D341Med (cell line): ENCODE measurements around the gene LTA.

Experiments
- DNase-seq: peaks from one replicate; pipeline ENCODE4 v3.0.0; 2012; ENCODE audit warnings: low spot score

LTA gene, protein sequence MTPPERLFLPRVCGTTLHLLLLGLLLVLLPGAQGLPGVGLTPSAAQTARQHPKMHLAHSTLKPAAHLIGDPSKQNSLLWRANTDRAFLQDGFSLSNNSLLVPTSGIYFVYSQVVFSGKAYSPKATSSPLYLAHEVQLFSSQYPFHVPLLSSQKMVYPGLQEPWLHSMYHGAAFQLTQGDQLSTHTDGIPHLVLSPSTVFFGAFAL

DNA sequence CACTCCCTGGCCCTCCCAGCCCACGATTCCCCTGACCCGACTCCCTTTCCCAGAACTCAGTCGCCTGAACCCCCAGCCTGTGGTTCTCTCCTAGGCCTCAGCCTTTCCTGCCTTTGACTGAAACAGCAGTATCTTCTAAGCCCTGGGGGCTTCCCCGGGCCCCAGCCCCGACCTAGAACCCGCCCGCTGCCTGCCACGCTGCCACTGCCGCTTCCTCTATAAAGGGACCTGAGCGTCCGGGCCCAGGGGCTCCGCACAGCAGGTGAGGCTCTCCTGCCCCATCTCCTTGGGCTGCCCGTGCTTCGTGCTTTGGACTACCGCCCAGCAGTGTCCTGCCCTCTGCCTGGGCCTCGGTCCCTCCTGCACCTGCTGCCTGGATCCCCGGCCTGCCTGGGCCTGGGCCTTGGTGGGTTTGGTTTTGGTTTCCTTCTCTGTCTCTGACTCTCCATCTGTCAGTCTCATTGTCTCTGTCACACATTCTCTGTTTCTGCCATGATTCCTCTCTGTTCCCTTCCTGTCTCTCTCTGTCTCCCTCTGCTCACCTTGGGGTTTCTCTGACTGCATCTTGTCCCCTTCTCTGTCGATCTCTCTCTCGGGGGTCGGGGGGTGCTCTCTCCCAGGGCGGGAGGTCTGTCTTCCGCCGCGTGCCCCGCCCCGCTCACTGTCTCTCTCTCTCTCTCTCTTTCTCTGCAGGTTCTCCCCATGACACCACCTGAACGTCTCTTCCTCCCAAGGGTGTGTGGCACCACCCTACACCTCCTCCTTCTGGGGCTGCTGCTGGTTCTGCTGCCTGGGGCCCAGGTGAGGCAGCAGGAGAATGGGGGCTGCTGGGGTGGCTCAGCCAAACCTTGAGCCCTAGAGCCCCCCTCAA is at the start of gene LTA:
Gene LTA (plus strand): TSS at position 249 of the 871 bp plus-strand sequence. CDS start 454 bp downstream, at position 703.
- DNase-seq: no peak

DNA sequence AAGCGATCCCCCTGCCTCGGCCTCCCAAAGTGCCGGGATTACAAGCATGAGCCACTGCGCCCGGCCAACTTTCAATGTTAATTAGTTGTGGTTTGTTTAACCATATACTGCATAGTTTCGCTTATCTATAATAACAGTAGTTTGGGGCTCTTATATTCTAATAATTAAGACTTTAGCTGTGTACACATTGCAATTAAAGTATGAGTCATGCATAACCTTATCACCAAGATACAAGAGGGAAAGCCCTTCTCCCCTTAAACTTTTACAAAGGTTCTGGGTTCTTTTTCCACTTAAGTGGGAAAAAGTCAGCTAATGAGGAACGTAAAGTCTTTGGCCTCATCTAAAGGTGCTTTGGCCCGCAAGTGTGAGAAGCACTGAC is 46.5 kb upstream of the LTA start:
- no peak for DNase-seq

DNA sequence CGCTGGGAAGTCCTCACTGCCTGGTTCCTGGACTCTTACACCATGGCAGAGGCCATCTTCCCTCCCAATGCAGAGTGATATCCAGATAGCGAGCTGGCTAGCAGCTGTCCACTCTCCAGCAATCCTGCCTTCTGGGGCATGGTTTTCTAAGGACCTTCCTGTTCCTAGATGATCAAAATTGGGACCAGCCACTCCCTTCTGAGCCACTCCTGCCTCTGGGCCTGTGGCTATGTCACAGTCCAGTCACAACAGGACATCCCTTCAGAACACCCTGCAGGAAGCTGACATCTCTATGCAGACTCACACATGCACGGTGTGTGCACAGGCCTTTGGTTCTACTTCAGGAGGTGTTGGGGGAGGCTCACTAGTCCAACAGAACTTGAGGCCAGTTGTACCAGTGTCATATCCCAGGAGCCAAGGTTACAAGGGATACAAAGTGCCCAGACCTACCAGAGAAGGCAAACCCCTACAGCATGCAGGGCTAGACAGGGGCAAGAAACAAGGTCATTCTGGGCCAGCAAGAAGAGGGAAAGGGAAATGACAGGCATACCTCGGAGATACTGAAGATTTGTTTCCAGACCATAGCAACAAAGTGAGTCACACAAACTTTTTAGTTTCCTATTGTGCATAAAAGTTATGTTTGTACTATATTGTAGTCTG is 46.0 kb upstream of the LTA start:
- no peak for DNase-seq

DNA sequence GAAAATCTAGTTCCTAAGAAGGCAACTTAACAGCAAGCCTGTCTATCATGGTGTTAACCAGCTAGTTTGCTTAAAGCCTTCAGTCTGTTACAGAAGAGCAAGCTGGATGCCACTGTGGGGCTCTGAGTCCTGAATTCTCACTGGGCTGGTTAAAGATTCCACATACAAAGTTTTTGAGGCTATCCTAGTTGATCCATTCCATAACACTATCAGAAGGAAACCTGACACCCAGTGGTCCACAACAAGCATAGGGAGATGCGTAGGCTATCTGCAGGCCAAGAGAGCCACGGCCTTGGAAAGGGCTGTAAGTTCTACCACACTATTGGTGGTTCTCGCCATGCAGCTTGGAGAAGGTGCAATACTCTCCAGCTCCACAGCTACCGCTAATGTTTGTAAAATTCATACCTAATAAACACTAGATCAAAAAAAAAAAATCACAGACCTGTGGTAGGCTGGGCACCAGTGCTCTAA is 43.7 kb upstream of the LTA start:
- no peak for DNase-seq

DNA sequence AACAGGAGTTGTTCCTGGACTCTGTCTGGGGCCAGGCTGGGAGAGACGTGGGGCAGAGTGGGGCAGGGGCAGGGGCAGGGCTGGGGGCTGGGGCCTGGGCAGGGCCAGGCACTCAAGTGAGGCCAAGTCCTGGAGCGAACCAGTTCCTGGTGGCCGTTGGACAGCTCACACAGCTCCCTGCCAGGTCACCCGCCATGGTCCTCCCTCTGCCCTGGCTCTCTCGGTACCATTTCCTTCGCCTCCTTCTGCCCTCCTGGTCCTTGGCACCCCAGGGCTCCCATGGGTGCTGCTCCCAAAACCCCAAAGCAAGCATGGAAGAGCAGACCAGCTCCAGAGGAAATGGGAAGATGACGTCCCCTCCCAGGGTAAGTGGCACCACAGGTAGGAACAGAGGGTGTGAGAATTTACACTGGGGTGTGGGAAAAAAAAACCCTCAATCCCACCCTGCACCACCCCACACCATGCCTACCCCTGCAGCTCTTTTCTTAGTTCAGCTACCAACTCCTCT is 43.2 kb upstream of the LTA start, which contains the start of gene MCCD1:
Gene MCCD1 (plus strand): TSS at position 142 of the 508 bp plus-strand sequence. CDS start 53 bp downstream, at position 195.
- no peak for DNase-seq

DNA sequence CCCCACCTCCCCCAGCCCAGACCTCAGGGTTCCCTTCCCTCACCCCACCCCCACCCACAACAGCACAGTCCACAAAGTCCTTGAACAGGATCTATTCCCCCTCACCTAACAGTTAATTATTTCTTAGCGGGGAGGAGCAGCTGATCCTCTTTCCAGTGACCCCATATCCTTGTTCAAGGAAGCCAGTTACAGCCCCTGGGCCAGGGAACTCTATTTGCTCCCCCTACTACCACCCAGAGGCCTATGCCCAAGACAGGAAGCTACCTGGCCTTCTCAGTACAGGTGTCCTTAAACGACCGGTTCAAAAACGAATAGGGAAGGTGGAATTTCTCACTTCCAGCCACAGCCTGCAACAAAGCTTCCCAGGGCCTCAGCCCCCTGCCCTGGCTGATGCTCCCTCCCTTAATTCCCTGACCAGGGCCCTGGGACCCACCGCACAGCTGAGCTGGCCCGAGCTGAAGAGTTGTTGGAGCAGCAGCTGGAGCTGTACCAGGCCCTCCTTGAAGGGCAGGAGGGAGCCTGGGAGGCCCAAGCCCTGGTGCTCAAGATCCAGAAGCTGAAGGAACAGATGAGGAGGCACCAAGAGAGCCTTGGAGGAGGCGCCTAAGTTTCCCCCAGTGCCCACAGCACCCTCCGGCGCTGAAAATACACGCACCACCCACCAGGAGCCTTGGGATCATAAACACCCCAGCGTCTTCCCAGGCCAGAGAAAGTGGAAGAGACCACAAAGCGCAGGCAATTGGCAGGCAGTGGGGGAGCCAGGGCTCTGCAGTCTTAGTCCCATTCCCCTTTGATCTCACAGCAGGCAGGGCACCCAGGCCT is 42.5 kb upstream of the LTA start:
- DNase-seq: no peak

DNA sequence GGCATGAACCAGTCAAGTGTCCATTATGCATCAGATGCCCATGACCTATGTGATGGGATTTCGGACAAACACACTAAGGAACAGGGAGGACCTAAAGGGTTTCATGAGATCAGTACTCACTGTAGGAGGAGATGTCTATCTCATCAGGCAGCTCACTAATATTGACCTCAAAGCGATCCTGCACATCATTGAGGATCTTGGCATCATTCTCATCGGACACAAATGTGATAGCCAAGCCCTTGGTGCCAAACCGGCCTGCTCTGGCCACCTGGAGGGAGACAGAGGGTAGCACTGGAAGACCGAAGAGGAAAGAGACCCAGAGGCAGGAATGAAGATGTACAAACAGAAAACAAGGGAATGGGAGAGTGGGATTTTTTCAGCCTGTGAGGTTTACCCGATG is 41.4 kb upstream of the LTA start:
- DNase-seq: no peak

DNA sequence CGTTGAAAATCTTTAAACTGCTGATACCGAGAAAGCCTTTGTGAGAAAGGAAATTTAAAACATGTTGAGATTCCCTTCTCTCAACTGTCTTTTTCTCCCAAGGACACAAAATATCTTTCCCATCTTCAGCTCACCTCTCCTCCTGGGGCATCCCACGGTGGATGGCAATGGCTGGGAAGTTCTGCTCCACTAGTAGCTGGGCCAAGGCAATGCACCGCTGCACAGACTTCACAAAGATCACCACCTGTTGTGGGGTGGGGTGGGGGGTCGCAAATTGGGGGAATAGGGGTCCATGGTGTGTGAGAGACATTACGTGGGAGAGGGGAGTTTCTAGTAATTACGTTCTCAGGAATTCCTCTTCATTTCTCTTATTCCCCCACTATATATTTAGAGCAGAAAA is 40.9 kb upstream of the LTA start:
- no peak for DNase-seq

DNA sequence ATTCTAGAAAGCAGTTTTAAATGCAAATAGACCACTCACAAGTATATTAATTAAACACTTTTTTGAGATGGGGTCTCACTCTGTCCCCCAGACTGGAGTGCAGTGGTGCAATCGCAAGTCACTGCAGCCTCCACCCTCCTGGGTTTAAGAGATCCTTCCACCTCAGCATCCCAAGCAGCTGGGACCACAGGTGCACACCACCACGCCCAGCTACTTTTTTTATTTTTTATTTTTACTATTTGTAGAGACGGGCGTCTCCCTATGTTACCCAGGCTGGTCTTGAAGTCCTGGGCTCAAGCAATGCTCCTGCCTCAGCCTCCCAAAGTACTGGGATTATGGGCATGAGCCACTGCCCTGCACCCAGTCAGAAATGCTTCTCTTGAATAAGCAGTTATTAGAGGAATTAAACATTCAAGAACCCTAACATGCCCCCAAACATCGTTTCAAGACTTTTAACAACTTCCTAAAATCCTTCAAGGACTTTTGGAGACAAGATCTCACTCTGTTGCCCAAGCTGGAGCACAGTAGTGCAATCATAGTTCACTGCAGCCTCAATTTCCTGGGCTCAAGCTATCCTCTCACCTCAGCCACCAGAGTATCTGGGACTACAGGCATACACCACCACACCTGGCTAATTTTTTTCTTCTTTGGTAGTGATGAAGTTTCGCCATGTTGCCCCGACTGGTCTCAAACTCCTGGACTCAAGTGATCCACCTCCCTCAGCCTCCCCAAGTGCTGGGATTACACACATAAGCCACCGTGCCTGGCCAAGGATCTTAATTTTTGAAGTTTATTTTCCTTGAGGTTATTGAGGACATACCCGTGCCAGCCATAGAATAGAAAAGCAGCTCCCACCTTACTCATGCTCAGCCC is 40.1 kb upstream of the LTA start:
- DNase-seq: no peak

DNA sequence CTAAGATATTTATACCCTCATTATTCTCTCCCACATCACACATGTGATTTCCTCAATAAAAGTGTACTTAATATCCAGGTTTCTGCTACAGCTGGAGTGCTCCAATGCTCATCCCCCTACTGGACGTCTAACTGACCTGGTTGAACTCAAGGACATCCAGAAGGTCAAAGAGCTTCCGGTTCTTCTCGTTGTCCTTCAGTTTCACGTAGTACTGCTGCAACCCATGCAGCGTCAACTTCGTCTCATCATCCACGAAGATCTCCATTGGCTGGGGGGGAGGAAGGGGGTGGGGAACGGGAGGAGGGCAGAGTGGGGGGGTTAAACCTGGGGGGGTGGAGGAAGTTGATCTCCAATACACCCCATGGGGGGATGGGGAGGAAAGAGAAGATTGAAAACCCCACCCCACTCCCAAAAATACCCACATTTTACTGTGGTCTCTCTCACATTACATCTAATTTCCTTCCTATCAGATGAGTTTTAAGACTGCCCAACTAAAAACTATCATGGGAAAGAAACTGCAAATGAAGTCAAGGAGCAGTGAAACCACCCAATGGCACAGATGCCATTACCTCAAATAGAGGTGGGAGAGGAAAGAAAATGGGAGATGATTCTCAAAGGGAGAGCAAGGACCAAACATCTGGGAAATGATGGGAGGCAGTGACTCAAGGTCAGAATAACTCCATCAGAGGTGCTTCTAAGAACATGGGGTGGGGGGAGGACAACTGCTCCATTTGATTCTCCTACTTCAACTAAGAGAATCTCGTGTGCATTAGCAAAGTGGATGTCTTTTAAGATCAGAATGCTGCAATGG is 39.2 kb upstream of the LTA start:
- no peak for DNase-seq

DNA sequence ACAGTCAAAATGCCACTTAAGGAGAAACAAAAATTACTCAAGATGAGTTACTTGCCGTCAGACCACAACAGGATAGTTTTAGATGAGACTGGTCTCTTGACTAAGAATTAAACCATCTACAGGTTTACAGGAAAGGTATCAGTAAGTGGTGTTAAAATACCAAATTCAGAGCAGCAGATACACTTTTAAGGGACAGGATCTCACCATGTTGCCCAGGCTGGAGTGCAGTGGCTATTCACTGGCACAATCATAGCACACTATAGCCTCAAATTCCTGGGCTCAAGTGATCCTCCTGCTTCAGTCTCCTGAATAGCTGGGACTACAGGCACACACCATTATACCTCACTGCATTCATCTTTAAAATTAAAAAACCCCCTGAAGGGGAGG is 38.6 kb upstream of the LTA start:
- DNase-seq: no peak

DNA sequence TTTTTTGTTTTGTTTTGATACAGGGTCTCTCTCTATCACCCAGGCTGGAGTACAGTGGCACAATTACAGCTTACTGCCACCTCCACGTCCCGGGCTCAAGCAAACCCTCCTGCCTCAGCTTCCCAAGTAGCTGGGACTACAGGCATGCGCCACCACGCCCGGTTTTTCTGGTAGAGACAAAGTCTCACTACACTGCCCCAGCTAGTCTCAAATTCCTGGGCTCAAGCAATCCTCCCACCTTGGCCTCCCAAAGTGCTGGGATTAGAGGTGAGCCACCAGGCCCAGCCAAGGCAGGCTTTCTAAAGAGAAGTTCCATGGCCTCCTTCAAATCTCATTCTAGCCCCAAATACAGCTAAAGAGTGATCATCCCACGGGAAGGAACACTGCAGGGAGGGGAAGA is 38.1 kb upstream of the LTA start:
- no peak for DNase-seq

DNA sequence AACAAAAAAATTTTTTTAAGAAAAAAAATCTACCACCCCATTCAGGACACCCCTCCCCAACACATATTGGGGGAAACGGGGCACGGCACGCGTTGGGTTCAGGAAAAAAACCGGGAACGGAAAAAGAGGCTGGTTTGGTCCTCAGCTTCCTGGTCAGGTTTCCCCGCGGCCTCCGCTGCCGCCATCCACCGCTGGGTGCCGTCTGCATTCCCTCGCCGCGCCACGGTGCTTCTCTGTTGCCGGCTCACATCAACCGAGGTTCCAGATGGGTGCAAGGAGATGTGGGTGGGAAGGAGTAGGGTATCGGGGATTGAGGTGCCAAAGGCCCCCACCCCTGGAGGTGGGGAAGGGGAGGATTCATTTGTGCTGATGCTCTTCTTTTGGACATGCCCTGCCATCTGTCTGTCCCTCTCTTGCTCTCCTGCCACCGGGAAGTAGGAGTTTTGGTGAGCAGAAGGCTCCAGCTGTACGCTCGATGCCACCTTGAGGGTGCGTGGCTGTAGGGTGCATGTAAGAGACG is 37.5 kb upstream of the LTA start:
- DNase-seq: no peak

DNA sequence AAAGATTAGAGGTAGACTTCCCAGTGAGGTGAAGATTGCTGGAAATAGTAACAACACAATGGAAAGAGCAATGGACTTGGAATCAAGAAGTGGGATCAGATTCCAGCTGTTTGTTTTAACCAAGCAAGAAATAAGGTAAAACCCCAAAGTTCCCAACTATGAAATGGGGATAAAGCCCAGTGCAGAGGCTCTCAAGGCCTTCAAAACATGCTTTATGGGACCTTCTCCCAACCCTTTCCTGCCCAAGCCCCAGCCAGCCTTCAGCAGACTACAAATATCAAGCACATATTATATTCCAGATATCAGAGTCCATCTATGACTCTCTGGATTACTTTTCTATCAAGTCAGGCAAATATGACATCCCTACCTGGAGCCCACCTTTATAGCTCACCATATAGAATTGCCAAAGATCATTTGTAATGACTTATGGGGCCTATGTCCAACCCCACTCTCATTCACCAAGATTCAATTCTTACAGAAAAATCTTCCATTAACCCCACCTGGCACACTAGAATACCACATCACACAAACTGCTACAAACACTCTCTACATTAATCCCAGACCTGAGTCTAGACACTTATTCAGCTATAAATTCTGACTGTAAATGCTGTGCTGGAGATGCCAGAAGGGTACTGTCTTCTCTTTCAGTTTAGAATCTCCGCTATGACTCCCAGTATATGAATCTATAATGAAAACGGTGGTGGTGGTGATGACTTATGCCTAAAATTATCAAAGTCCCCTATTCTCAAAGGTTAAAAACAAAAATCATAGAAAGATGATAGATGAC is 36.4 kb upstream of the LTA start:
- no peak for DNase-seq

DNA sequence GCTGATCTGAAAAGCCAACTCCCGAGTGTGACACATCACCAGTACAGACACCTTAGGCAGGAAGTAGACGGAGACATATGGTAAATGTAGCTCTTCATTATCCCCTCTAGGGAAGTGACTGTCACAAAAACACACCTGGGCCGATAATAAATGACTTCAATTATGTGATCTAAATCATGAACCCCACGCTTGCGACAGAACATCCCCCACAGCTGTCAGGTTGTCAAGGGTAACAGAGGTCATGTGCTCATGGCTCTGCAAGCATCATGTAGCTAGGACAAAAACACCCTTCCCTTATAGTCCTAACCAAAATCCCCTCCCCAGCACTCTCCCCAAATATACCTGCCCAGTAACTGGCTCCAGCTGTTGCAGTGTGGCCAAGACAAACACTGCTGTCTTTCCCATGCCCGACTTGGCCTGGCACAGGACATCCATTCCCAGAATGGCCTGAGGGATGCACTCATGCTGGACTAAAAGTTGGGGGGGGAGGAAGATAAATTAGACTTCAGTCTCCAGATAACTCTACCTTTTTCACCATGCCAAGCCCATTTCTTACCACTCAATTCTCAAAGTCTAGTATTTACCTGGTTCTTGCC is 33.2 kb upstream of the LTA start:
- no peak for DNase-seq

DNA sequence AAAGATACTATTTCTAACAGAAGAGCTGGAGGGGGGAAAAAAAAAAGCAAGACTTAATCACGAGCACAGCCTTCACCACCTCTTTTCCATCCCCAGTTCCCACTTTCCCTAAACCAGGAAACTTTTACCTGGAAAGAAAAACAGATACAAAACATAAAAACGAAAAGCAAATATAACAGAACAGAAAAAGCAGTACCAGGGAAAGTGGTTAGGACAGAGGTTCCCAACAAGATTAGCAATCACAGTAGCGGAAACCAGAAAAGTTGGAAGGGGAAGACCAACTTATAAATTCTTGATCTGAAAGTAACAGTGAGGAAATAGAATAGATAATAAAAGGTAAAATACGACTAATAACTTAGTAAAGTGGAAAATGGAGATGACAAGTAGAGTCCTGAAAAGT is 31.4 kb upstream of the LTA start:
- no peak for DNase-seq

DNA sequence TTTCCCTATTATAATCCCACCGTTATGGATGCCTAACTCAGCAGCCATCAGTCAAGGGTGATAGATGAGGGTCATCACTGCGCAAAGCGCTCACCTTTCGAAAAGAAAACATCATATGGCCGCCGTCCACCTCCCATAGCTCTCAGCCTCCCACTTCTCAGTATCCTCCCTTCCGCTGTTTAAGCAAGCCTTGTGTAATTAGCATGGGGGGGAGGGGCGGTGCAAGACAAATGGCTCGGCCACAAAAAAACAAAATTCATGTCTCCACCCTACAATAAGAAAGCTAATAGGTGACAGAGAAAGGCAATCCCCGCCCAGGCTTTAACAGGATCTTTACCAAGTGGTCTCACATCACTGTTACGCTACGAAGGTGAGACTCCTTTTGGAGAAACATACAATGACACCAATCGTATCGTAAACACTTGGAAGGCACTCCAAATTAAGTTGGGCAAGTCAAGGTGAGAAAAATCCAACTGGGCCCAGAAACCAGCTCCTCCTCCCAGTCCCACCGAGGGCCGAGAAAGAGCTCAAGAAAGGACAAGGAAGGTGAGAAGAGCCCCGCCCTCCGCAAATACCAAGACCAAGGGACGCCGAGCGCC is 30.9 kb upstream of the LTA start:
- DNase-seq: no peak
